GM19240 (cell line): Measurements from ENCODE around the gene PDE11A.

ENCODE experiments used
- DNase-seq: peaks from one replicate; pipeline ENCODE4 v3.0.0; 2011; ENCODE audit warnings: low spot score; ENCODE audit not compliant: insufficient read length

PDE11A gene

GRCh38 chr2:177929662-177930522 lies 142.7 kb downstream of the PDE11A start:
- DNase-seq: no peak

- no peak for DNase-seq
These were observed 149.3 kb downstream of the PDE11A start for GRCh38 chr2:177923323-177923722.

- DNase-seq: no peak
These were observed 150.9 kb downstream of the PDE11A start for GRCh38 chr2:177921726-177922125.

GRCh38 chr2:177917169-177917568 lies 155.4 kb downstream of the PDE11A start:
- DNase-seq: no peak

- DNase-seq: no peak
These were observed 156.2 kb downstream of the PDE11A start for GRCh38 chr2:177916342-177916741.

- no peak for DNase-seq
These were observed 158.3 kb downstream of the PDE11A start for GRCh38 chr2:177914247-177914646.

GRCh38 chr2:177909962-177910361 lies 162.6 kb downstream of the PDE11A start:
- no peak for DNase-seq

- DNase-seq: no peak
These were observed 163.8 kb downstream of the PDE11A start for GRCh38 chr2:177908824-177909223.

GRCh38 chr2:177908182-177908581 lies 164.4 kb downstream of the PDE11A start:
- DNase-seq: no peak

GRCh38 chr2:177906041-177906718 lies 166.4 kb downstream of the PDE11A start:
- DNase-seq: peak; percentile 43

- DNase-seq: no peak
These were observed 166.9 kb downstream of the PDE11A start for GRCh38 chr2:177905640-177906039.

- no peak for DNase-seq
These were observed 170.0 kb downstream of the PDE11A start for GRCh38 chr2:177902395-177903163.

- DNase-seq: no peak
These were observed 172.5 kb downstream of the PDE11A start for GRCh38 chr2:177900082-177900481.

- DNase-seq: no peak
These were observed 175.3 kb downstream of the PDE11A start for GRCh38 chr2:177897278-177897677.

GRCh38 chr2:177896587-177896986 lies 176.0 kb downstream of the PDE11A start:
- no peak for DNase-seq

- no peak for DNase-seq
These were observed 178.0 kb downstream of the PDE11A start for GRCh38 chr2:177894546-177894945.

GRCh38 chr2:177893880-177894279 lies 178.7 kb downstream of the PDE11A start:
- DNase-seq: no peak

GRCh38 chr2:177891533-177891932 lies 181.0 kb downstream of the PDE11A start:
- DNase-seq: no peak

GRCh38 chr2:177889818-177890460 lies 182.6 kb downstream of the PDE11A start:
- no peak for DNase-seq

- DNase-seq: no peak
These were observed 184.0 kb downstream of the PDE11A start for GRCh38 chr2:177888581-177888980.

- no peak for DNase-seq
These were observed 184.9 kb downstream of the PDE11A start for GRCh38 chr2:177887722-177888121.
